Activated CD4-positive, alpha-beta memory T cell treated with anti-CD3 and anti-CD28 coated beads for 36 hours (primary cell): ENCODE results near the gene RNF215. TPM values are rescaled to one million over a fixed set of nuclear protein-coding genes. Genes with fewer than 3 reads are reported as not detected.
A peak's percentile ranks its signal among the peaks of the same experiment; 100 is the strongest.

Experiments used
- CTCF ChIA-PET: fragments of 350-600 bp; sonication (Branson Sonifier 250); formaldehyde crosslinking; loops from one replicate; lab custom pipeline; 2021; ENCODE audit warnings: antibody characterized with exemption, inconsistent platforms; lab: Charles Lee
- POLR2A ChIA-PET: fragments of 350-600 bp; sonication (Branson Sonifier 250); formaldehyde crosslinking; loops from one replicate; lab custom pipeline; 2021; ENCODE audit warnings: antibody characterized with exemption; lab: Charles Lee
- DNase-seq: peaks from one replicate; pipeline ENCODE4 v3.0.0-alpha.2; 2020
- H3K27ac Mint-ChIP-seq: one replicate; pipeline ENCODE4 v1.8.0; 2021; ENCODE audit warnings: mixed read lengths
- H3K27me3 Mint-ChIP-seq: one replicate; pipeline ENCODE4 v1.8.0; 2021; ENCODE audit warnings: mixed read lengths
- H3K36me3 Mint-ChIP-seq: one replicate; pipeline ENCODE4 v1.8.0; 2021; ENCODE audit warnings: mixed read lengths
- H3K4me1 Mint-ChIP-seq: one replicate; pipeline ENCODE4 v1.8.0; 2021; ENCODE audit warnings: low read depth, mixed read lengths
- H3K4me3 Mint-ChIP-seq: one replicate; pipeline ENCODE4 v1.8.0; 2021; ENCODE audit warnings: mild to moderate bottlenecking, mixed read lengths
- H3K9me3 Mint-ChIP-seq: one replicate; pipeline ENCODE4 v1.8.0; 2021; ENCODE audit warnings: mixed read lengths
- intact Hi-C: fragments of 100-400 bp; cut with micrococcal nuclease; formaldehyde crosslinking; loops from one replicate; pipeline ENCODE4 v1.15.1; 2023
- total RNA-seq, 2 experiments: library from RNA; stranded (reverse); gene quantifications; one replicate each; pipeline ENCODE4 v1.2.3, GENCODE V29; 2021

Gene RNF215
- 10 to 100 TPM in 1 of 2 experiments, 1 to 10 TPM in 1; 8.8 to 10.2 TPM for total RNA-seq

DNA sequence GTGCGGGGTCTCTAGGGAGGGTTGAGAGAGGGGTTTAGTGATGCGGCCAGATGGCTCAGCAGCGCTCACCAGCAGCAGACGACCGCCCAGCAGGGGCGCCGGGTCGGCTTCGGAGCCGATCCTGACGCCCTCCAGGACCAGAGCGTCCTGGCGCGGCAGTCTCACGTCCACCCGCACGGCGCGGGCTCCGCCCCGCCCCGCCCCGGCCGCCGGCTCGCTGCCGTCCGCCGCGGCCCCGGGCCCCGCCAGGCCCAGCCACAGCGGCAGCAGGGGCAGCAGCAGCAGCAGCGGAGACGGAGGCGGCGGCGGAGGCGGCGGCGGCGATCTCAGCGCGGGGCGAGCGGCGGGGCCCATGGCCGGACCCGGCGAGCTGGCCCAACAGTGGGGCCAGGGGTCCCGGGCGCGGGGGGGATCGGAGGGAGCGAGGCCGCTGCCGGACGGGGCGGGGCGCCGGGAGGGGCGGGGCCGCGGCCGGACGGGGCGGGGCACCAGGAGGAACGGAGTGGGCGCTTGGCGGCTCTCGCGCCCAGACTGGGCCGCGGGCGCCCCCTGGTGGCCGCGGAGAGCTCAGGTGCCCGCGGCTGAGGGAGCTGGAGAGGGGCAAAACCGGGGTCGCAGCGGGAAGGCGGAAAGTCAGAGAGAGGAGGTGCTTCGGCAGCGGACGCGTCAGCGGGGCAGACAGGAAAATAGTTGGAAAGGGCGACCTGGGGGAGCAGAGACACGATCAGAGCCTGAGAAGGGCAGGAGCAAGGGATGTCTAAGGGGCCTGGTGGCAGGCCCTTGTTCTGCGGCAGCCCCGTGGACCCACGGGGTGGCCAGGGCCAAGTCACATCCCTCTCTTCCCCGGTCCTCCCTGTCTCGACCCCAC is at the start of gene RNF215:
TSS of gene RNF215 (minus strand) at position 452 of the 868 bp plus-strand sequence. CDS start at position 354, 98 bp downstream.
- intact Hi-C loops, result loop anchor here (1.0 kb wide), 1 partner anchor 100 kb away; no protein-coding TSS in a partner anchor
- no peaks in the 10 kb centered on the region for H3K36me3 Mint-ChIP-seq
- ChIA-PET POLR2A (interaction anchor here (0.6 to 3.0 kb wide), 4 partner anchors 96 to 228 kb away, joined by 3 to 31 read pairs (median 4); partner anchors contain the start of gene CASTOR1), CTCF (interaction anchor here (0.5 to 9.7 kb wide), 48 partner anchors 9 to 1478 kb away, joined by 3 to 414 read pairs (median 5); partner anchors contain the start of genes CASTOR1, CCDC157, MTFP1 and SEC14L2)
- peaks cover 3% of the 10 kb centered on the region for H3K9me3 Mint-ChIP-seq
- peak within 1 kb of the TSS; percentile 80 for H3K4me3 Mint-ChIP-seq
- H3K27ac Mint-ChIP-seq, result peak within 1 kb of the TSS; percentile 39
- peak; percentile 84 for DNase-seq
- peaks cover 1% of the 10 kb centered on the region for H3K27me3 Mint-ChIP-seq
- H3K4me1 Mint-ChIP-seq, result peaks cover 24% of the 10 kb centered on the region

DNA sequence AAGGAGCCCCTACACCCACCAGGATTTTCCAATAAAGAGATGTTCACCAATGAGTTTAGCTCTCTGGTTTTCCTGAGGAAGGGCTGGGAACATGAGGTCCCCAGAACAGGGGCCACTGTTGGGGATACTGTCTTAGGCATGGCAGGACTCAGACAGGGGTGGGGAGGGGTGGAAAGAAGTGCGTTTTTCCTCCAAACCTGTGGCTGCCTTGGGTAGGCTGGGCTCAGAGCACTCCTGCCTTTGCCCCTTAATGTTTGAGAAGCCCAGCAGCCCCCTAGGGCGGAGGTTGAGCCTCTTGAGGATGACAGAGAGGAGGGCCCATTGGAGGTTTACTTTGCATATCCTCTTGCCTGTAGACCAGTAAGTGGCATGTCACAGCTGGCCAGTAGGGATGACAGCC is 49.0 kb upstream of the RNF215 start:
- H3K36me3 Mint-ChIP-seq, result peaks cover 15% of the 10 kb centered on the region
- intact Hi-C loops, result no loop called here
- peaks cover 20% of the 10 kb centered on the region for H3K4me1 Mint-ChIP-seq
- H3K27me3 Mint-ChIP-seq, result peaks cover 9% of the 10 kb centered on the region
- POLR2A ChIA-PET, result interaction anchor here (1.1 to 1.8 kb wide), 2 partner anchors 14 to 148 kb away, joined by 3 to 6 read pairs; no protein-coding TSS in a partner anchor
- H3K9me3 Mint-ChIP-seq, result peaks cover 10% of the 10 kb centered on the region
- H3K27ac Mint-ChIP-seq, result peak overlapping the region; percentile 93
- H3K4me3 Mint-ChIP-seq, result peak overlapping the region; percentile 77
- DNase-seq, result no peak
- CTCF ChIA-PET, result interaction anchor here (0.6 to 3.5 kb wide), 5 partner anchors 9 to 594 kb away, joined by 3 to 22 read pairs (median 4); partner anchors contain the start of gene MTFP1

DNA sequence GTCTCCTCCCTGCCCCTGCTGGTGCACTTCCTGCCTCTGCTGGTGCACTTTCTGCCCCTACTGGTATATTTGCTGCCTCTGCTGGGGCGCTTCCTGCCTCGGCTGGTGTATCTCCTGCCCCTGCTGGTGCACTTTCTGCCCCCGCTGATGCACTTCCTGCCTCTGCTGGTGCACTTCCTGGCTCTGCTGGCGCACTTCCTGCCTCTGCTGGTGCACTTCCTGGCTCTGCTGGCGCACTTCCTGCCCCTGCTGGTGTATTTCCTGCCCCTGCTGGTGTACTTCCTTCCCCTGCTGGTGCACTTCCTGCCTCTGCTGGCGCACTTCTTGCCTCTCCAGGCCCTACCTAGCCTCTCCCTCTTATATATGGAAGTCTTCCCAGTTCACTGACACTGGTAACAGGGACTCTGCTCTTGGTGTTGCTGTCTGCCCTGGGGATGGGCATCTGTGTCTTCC is 48.5 kb upstream of the RNF215 start:
- peak overlapping the region; percentile 77 for H3K4me3 Mint-ChIP-seq
- H3K27ac Mint-ChIP-seq, result peak overlapping the region; percentile 93
- H3K4me1 Mint-ChIP-seq, result peaks cover 20% of the 10 kb centered on the region
- H3K27me3 Mint-ChIP-seq, result peaks cover 5% of the 10 kb centered on the region
- intact Hi-C loops, result loop anchor here (1.0 kb wide), 1 partner anchor 9 kb away; no protein-coding TSS in a partner anchor
- peaks cover 15% of the 10 kb centered on the region for H3K36me3 Mint-ChIP-seq
- ChIA-PET POLR2A (interaction anchor here (1.1 kb wide), 1 partner anchor 147 kb away, joined by 3 read pairs; no protein-coding TSS in a partner anchor), CTCF (interaction anchor here (0.6 to 3.5 kb wide), 7 partner anchors 9 to 594 kb away, joined by 3 to 22 read pairs (median 4); partner anchors contain the start of genes MTFP1 and RNF215)
- peak; percentile 84 for DNase-seq
- peaks cover 10% of the 10 kb centered on the region for H3K9me3 Mint-ChIP-seq

DNA sequence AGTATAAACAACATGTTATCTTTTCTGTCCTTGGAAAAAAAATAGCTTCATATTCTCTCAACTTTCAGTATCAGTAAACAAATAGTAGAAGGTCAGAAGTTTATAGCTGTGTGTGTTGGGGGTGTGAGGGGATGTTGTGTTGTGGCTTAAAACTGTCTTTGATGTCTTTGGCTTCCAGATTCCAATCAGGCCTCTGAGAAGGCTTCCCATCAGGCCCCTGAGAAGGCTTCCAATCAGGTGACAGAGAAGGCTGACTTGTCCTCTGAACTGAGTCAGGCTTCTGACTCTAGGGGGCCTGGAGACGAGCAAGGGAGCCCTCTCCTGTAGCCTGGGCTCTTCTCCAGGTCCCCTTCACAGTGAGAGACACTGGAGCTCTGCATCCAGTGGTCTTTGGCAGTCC is 47.6 kb upstream of the RNF215 start:
- Mint-ChIP-seq H3K4me1 (peaks cover 20% of the 10 kb centered on the region), H3K9me3 (peaks cover 10% of the 10 kb centered on the region), H3K4me3 (peak overlapping the region; percentile 77), H3K27ac (peak overlapping the region; percentile 93), H3K27me3 (no peaks in the 10 kb centered on the region), H3K36me3 (peaks cover 15% of the 10 kb centered on the region)
- intact Hi-C loops, result loop anchor here (1.0 kb wide), 1 partner anchor 9 kb away; no protein-coding TSS in a partner anchor
- ChIA-PET CTCF (interaction anchor here (0.6 to 1.9 kb wide), 7 partner anchors 8 to 147 kb away, joined by 3 to 4 read pairs (median 4); partner anchors contain the start of gene RNF215), POLR2A (no interaction called here)
- DNase-seq, result no peak

DNA sequence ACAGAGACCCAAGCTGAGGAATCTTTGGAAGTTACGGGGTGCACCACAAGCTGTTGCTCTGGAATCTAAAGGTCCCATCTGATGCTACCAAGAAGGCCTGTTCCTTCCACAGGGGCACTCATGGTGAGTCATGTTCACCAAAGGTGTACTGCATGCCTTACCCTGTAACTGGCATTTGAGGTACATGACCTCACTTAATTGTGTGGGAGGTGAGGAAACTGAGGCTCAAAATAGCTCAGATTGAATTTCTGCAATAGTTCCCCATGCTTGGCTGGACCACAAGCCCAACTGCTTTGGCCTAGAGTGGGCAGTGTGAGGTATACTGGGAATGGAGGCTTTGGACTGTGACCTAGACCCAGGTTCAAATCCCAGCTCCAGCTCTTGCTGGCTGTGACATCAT is 46.6 kb upstream of the RNF215 start:
- peaks cover 15% of the 10 kb centered on the region for H3K36me3 Mint-ChIP-seq
- DNase-seq, result no peak
- CTCF ChIA-PET, result interaction anchor here (1.9 kb wide), 1 partner anchor 9 kb away, joined by 4 read pairs; no protein-coding TSS in a partner anchor
- intact Hi-C loops, result no loop called here
- no peaks in the 10 kb centered on the region for H3K27me3 Mint-ChIP-seq
- H3K9me3 Mint-ChIP-seq, result peaks cover 10% of the 10 kb centered on the region
- H3K4me3 Mint-ChIP-seq, result no peak overlapping the region
- peaks cover 20% of the 10 kb centered on the region for H3K4me1 Mint-ChIP-seq
- POLR2A ChIA-PET, result interaction anchor here (1.3 kb wide), 1 partner anchor 10 kb away, joined by 5 read pairs; no protein-coding TSS in a partner anchor
- H3K27ac Mint-ChIP-seq, result no peak overlapping the region

DNA sequence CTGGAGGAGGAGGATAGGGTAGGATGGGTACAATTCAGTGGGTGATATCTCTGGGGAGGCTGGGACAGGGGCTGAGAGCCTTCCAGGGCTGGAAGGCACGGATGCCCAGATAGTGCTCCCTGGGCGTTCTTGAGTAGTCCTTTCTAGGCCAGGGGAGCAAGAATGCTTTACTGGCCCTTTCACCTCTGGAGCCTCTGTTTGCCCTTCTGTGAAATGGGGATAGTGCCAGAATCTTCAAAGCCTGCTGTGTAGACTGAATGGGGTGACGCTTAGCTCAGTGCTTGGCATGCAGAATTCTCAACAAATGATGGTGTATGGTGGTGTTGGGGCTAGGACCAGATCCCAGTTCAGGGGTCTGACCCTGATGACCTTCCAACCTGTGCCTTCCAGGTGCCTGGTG is 46.0 kb upstream of the RNF215 start:
- intact Hi-C loops, result no loop called here
- H3K4me1 Mint-ChIP-seq, result peaks cover 20% of the 10 kb centered on the region
- H3K9me3 Mint-ChIP-seq, result peaks cover 10% of the 10 kb centered on the region
- CTCF ChIA-PET, result interaction anchor here (1.2 to 1.9 kb wide), 2 partner anchors 10 to 12 kb away, joined by 4 to 6 read pairs; no protein-coding TSS in a partner anchor
- H3K27me3 Mint-ChIP-seq, result no peaks in the 10 kb centered on the region
- POLR2A ChIA-PET, result interaction anchor here (1.3 kb wide), 1 partner anchor 9 kb away, joined by 5 read pairs; no protein-coding TSS in a partner anchor
- H3K4me3 Mint-ChIP-seq, result no peak overlapping the region
- no peak for DNase-seq
- H3K27ac Mint-ChIP-seq, result no peak overlapping the region
- H3K36me3 Mint-ChIP-seq, result peaks cover 17% of the 10 kb centered on the region

DNA sequence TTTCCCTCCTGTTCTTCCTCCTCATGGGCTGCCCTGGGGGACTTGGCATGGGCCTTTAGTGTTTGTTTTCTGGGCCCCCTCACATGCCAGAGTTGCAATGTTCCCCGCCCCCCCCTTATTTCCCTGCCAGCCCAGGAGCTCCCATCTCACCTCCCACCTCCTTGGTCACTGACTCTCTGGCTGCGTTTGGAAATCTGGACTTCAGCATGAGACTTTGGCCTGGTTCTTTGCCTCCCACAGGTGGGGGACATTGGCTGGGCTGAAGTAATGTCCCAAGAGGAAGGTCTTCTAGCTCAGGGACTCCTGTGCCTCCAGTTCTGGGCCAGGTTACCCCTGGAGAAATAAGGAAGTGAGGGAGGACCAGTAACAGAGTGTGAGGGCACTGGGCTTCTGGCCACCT is 45.3 kb upstream of the RNF215 start:
- Mint-ChIP-seq H3K27ac (no peak overlapping the region), H3K9me3 (peaks cover 10% of the 10 kb centered on the region), H3K4me1 (peaks cover 20% of the 10 kb centered on the region), H3K4me3 (no peak overlapping the region), H3K27me3 (no peaks in the 10 kb centered on the region), H3K36me3 (peaks cover 21% of the 10 kb centered on the region)
- DNase-seq, result no peak
- ChIA-PET CTCF (interaction anchor here (0.8 to 1.2 kb wide), 2 partner anchors 12 to 145 kb away, joined by 3 to 6 read pairs; no protein-coding TSS in a partner anchor), POLR2A (no interaction called here)
- intact Hi-C loops, result no loop called here

DNA sequence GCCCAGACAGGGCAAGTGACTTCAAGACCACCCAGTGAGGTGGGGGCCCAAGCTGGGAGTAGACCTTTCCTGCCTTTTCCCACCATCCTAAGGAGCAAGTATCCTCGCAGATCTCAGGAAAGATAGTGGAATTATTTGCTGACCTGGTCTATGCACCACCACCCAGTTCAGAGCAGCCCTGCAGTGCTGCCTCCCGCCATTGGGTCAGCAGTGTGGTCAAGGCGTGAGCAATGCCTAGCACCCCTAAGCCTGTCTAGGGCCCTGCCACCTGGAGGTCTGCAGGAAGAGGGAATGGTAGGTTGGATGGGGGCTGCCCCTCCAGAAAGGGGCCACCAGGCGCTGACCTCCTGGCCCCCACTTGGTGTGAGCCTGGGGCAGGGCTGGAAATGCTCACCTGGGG is 44.9 kb upstream of the RNF215 start:
- Mint-ChIP-seq H3K4me3 (no peak overlapping the region), H3K27me3 (no peaks in the 10 kb centered on the region), H3K9me3 (peaks cover 10% of the 10 kb centered on the region), H3K27ac (no peak overlapping the region), H3K4me1 (peaks cover 24% of the 10 kb centered on the region), H3K36me3 (peaks cover 25% of the 10 kb centered on the region)
- CTCF ChIA-PET, result interaction anchor here (0.8 to 1.2 kb wide), 2 partner anchors 13 to 144 kb away, joined by 3 to 6 read pairs; no protein-coding TSS in a partner anchor
- POLR2A ChIA-PET, result no interaction called here
- DNase-seq, result no peak
- intact Hi-C loops, result no loop called here

DNA sequence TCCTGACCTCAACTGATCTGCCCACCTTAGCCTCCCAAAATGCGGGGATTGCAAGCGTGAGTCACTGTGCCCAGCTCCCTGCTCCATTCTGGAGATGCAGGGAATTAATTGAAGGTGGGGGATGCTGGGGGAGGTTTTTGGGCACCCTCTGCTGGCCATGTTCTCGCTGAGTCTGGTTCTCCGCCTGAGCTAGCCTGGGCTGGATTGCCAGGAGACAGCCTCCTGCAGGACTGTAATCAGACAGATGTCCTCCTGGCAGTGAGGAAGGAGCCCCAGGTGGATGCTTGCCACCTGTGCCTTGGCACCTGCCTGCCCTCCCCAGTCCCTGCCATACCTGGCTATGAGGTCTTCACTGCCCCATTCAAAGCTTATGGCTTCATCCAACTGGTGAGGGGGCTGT is 43.7 kb upstream of the RNF215 start:
- DNase-seq, result no peak
- ChIA-PET POLR2A (no interaction called here), CTCF (interaction anchor here (1.4 to 1.5 kb wide), 4 partner anchors 17 to 143 kb away, joined by 4 to 7 read pairs (median 6); partner anchors contain the start of gene RNF215)
- peaks cover 28% of the 10 kb centered on the region for H3K36me3 Mint-ChIP-seq
- H3K9me3 Mint-ChIP-seq, result peaks cover 8% of the 10 kb centered on the region
- intact Hi-C loops, result no loop called here
- no peak overlapping the region for H3K4me3 Mint-ChIP-seq
- peaks cover 34% of the 10 kb centered on the region for H3K4me1 Mint-ChIP-seq
- H3K27me3 Mint-ChIP-seq, result no peaks in the 10 kb centered on the region
- no peak overlapping the region for H3K27ac Mint-ChIP-seq

DNA sequence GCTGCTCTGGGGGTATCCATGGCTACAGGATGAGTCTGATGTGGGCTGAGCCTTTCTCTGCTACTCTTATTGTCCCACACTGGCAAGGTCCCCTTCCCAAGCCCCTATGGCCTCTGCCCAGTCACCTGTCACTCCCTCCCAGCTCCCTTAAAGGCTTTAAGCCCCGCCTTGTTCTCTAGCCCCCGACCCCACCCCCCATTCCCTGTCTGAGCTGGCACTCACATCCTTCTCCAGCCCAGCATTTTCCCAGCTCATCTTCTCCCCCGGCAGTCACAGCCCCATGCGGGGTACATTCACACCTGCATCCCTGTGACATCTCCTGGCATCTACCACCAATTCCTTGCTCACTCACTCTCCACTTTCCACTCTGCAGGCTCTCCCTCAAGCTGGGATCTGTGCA is 42.7 kb upstream of the RNF215 start:
- no peaks in the 10 kb centered on the region for H3K9me3 Mint-ChIP-seq
- H3K4me1 Mint-ChIP-seq, result peaks cover 27% of the 10 kb centered on the region
- H3K36me3 Mint-ChIP-seq, result peaks cover 20% of the 10 kb centered on the region
- intact Hi-C loops, result loop anchor here (10.0 kb wide), 1 partner anchor 265 kb away; no protein-coding TSS in a partner anchor
- ChIA-PET POLR2A (no interaction called here), CTCF (interaction anchor here (0.6 to 1.5 kb wide), 3 partner anchors 15 to 75 kb away, joined by 3 to 6 read pairs (median 5); no protein-coding TSS in a partner anchor)
- H3K27ac Mint-ChIP-seq, result no peak overlapping the region
- H3K27me3 Mint-ChIP-seq, result no peaks in the 10 kb centered on the region
- no peak for DNase-seq
- H3K4me3 Mint-ChIP-seq, result no peak overlapping the region

DNA sequence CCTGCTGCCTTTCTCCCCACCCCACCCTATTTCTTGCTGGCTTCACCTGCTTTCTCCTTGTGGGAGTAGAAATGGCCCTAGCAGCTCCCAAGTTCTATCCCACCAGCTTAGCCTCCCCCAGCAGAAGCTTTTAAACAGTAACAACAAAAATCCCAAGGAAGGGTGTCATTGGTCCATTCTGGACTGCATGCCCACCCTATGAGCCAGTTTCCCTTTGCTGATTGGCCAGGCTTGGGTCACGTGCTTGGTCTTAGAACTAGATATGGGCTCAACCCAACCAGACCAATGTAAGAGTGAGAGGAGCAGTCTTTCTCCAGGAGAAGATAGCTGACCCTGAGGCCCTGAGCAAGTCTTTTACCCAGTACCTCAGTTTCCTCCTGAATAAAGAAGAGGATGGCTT is 40.7 kb upstream of the RNF215 start:
- CTCF ChIA-PET, result interaction anchor here (0.6 to 7.1 kb wide), 2 partner anchors 17 to 32 kb away, joined by 4 to 67 read pairs; partner anchors contain the start of gene SEC14L2
- Mint-ChIP-seq H3K36me3 (peaks cover 19% of the 10 kb centered on the region), H3K27me3 (no peaks in the 10 kb centered on the region), H3K27ac (no peak overlapping the region), H3K4me1 (peaks cover 26% of the 10 kb centered on the region), H3K9me3 (no peaks in the 10 kb centered on the region), H3K4me3 (no peak overlapping the region)
- intact Hi-C loops, result loop anchor here (10.0 kb wide), 1 partner anchor 263 kb away; no protein-coding TSS in a partner anchor
- no peak for DNase-seq
- POLR2A ChIA-PET, result interaction anchor here (0.6 kb wide), 1 partner anchor 173 kb away, joined by 3 read pairs; no protein-coding TSS in a partner anchor
